GM23338 (cell line): ENCODE results near the gene CYP46A1. TPM values are rescaled to one million over a fixed set of nuclear protein-coding genes. Genes with fewer than 3 reads are reported as not detected.
"Not testable (repeated sequence)": the region's sequence is repeated elsewhere in the genome, so short reads cannot be mapped to it uniquely, and the experiment has no call there.

Source experiments
- ATAC-seq: fragments of 200-7000 bp; cut with Tn5 transposase; 3 replicates; pipeline ENCODE4 v1.9.1; 2020
- DNase-seq: peaks from one replicate; pipeline ENCODE4 v3.0.0-alpha.2; 2015; ENCODE audit warnings: low spot score
- H2AFZ ChIP-seq: fragments of 200-600 bp; sonication (generic); 2 replicates; pipeline ENCODE4 v1.8.0; 2016; ENCODE audit warnings: antibody characterized with exemption, mild to moderate bottlenecking, moderate library complexity
- H3F3A ChIP-seq: fragments of 200-600 bp; sonication (generic); replicated peaks from 2 replicates; pipeline ENCODE4 v1.8.0; 2017; ENCODE audit warnings: antibody characterized with exemption, mixed run types, low read depth
- H3K27ac ChIP-seq: fragments of 200-600 bp; sonication (generic); 2 replicates; pipeline ENCODE4 v1.6.1; 2016; ENCODE audit warnings: low read depth
- H3K27me3 ChIP-seq: fragments of 200-600 bp; sonication (generic); 2 replicates; pipeline ENCODE4 v1.8.0; 2016; ENCODE audit warnings: mild to moderate bottlenecking, mixed run types, moderate library complexity; ENCODE audit not compliant: insufficient read depth
- H3K36me3 ChIP-seq: fragments of 200-600 bp; sonication (generic); 2 replicates; pipeline ENCODE4 v1.8.0; 2016; ENCODE audit warnings: mild to moderate bottlenecking; ENCODE audit not compliant: insufficient read depth
- H3K4me1 ChIP-seq: fragments of 200-600 bp; sonication (generic); 2 replicates; pipeline ENCODE4 v1.8.0; 2016; ENCODE audit warnings: mild to moderate bottlenecking, moderate library complexity; ENCODE audit not compliant: insufficient read depth
- H3K4me2 ChIP-seq: fragments of 200-600 bp; sonication (generic); 2 replicates; pipeline ENCODE4 v1.7.1; 2017; ENCODE audit warnings: mixed run types
- H3K4me3 ChIP-seq: fragments of 200-600 bp; sonication (generic); 2 replicates; pipeline ENCODE4 v1.6.1; 2016; ENCODE audit warnings: mixed run types
- H3K79me2 ChIP-seq: fragments of 200-600 bp; sonication (generic); replicated peaks from 2 replicates; pipeline ENCODE4 v1.8.0; 2017; ENCODE audit warnings: mild to moderate bottlenecking; ENCODE audit not compliant: insufficient read depth
- H3K9me2 ChIP-seq: fragments of 200-600 bp; sonication (generic); 2 replicates; pipeline ENCODE4 v1.8.0; 2017; ENCODE audit not compliant: insufficient read depth
- H4K20me1 ChIP-seq: fragments of 200-600 bp; sonication (generic); replicated peaks from 2 replicates; pipeline ENCODE4 v1.8.0; 2017; ENCODE audit warnings: mild to moderate bottlenecking; ENCODE audit not compliant: insufficient read depth
- H3K27ac Mint-ChIP-seq: 2 replicates; pipeline ENCODE4 v1.8.0; 2020; ENCODE audit warnings: inconsistent platforms, mild to moderate bottlenecking, moderate library complexity, mixed read lengths
- H3K27me3 Mint-ChIP-seq: 3 replicates; pipeline ENCODE4 v1.8.0; 2022; ENCODE audit warnings: low read depth, mild to moderate bottlenecking, moderate library complexity, mixed read lengths, inconsistent platforms; ENCODE audit not compliant: insufficient read depth, poor library complexity
- H3K36me3 Mint-ChIP-seq: 3 replicates; pipeline ENCODE4 v1.8.0; 2021; ENCODE audit warnings: low read depth, mild to moderate bottlenecking, inconsistent platforms, moderate library complexity, mixed read lengths
- H3K4me1 Mint-ChIP-seq: 3 replicates; pipeline ENCODE4 v1.8.0; 2020; ENCODE audit warnings: mild to moderate bottlenecking, inconsistent platforms, mixed read lengths
- H3K4me3 Mint-ChIP-seq: 3 replicates; pipeline ENCODE4 v1.8.0; 2021; ENCODE audit warnings: moderate library complexity, mild to moderate bottlenecking, inconsistent platforms, mixed read lengths
- H3K9me3 Mint-ChIP-seq: 3 replicates; pipeline ENCODE4 v1.8.0; 2020; ENCODE audit warnings: moderate library complexity, mild to moderate bottlenecking, inconsistent platforms, mixed read lengths
- ZNF331 ChIP-seq: fragments of 250-450 bp; sonication (Bioruptor Pico); IDR thresholded peaks from 2 replicates; pipeline ENCODE4 v1.5.0; 2020; ENCODE audit warnings: low read depth, mild to moderate bottlenecking, moderate library complexity
- ZNF462 ChIP-seq: fragments of 250-450 bp; sonication (Bioruptor Pico); IDR thresholded peaks from 2 replicates; pipeline ENCODE4 v1.5.0; 2020; ENCODE audit warnings: mild to moderate bottlenecking, moderate library complexity
- polyA plus RNA-seq: library from polyadenylated mRNA; unstranded; fragments of >200 nt; fragmentation: Nextera tagmentation; extraction: Ambion mirVana; gene quantifications from 2 replicates; pipeline ENCODE4 v1.2.1, GENCODE V29; 2016
- total RNA-seq: library from RNA; depleted of rRNA; stranded (reverse); fragments of >200 nt; shearing (Covaris generic); gene quantifications from 2 replicates; pipeline ENCODE4 v1.2.3, GENCODE V29; 2014
- TF ChIP-seq, protein P1 (sequence below): IDR thresholded peaks from 2 replicates; pipeline ENCODE4 v1.6.1; 2016; ENCODE audit warnings: antibody characterized with exemption

Gene CYP46A1
- total and polyA plus RNA-seq, 2 experiments from 2014 or later = 0.59 to 0.66 TPM

DNA sequence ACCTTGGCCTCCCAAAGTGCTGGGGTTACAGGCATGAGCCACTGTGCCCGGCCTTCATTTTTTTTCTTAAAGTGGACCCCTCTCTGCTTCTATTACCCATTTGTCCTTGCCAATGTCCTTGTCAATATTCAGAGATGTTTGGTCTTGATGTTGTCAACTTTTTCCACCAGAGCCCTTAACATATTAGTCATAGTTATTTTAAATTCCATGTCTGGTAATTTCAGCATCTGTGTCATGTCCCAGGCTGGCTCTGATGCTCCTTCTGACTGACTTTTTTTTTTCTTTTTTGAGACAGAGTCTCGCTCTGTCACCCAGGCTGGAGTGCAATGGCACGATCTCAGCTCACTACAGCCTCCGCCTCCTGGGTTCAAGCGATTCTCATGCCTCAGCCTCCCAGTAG, 41.3 kb upstream of the CYP46A1 start:
- H3K4me1 ChIP-seq, H3K27ac ChIP-seq, ATAC-seq, H3K36me3 ChIP-seq, H3K4me1 Mint-ChIP-seq, H2AFZ ChIP-seq, H3K27ac Mint-ChIP-seq, H3K4me3 Mint-ChIP-seq, H3K9me2 ChIP-seq, H3K4me2 ChIP-seq, H3K36me3 Mint-ChIP-seq, H3F3A ChIP-seq, H3K79me2 ChIP-seq, DNase-seq, H3K4me3 ChIP-seq, H3K9me3 Mint-ChIP-seq, H4K20me1 ChIP-seq: not testable (repeated sequence)
- H3K27me3 Mint-ChIP-seq = peaks cover 24% of the 10 kb centered on the region
- peaks cover 29% of the 10 kb centered on the region for H3K27me3 ChIP-seq

DNA sequence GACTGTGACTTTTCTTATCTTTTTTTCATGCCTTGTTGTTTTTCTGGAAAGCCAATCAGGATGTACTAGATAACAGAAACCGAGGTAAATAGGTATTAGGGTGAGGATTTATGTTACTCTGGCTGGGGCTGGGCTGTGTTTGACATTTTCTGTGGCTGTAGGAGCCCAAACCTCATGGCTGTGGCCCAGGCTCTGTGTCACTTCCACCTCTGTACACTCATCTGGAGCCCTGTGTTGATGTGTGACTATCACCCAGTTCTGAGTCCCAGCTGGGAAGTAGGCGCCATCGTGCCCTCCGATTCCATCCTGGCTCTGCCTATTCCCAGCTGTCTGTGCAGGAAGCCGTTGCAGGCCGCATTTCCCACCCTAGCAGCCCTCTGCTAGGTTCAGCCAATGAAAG, 40.8 kb upstream of the CYP46A1 start:
- Histone ChIP-seq H4K20me1 (no peaks in the 10 kb centered on the region), H3K9me2 (no peaks in the 10 kb centered on the region), H3K79me2 (no peaks in the 10 kb centered on the region), H3K36me3 (no peaks in the 10 kb centered on the region), H3K27ac (no peak overlapping the region), H3K4me2 (no peak overlapping the region), H2AFZ (no peak overlapping the region), H3F3A (0 out of 2 replicates have a peak, but pooled peaks cover 3% of the 10 kb centered on the region), H3K27me3 (peaks cover 29% of the 10 kb centered on the region), H3K4me1 (peaks cover 3% of the 10 kb centered on the region; the same call in 1 of the 2 replicates), H3K4me3 (no peak overlapping the region)
- Mint-ChIP-seq H3K36me3 (no peaks in the 10 kb centered on the region), H3K4me3 (no peak overlapping the region), H3K27me3 (peaks cover 24% of the 10 kb centered on the region), H3K27ac (no peak overlapping the region), H3K4me1 (peaks cover 8% of the 10 kb centered on the region), H3K9me3 (no peaks in the 10 kb centered on the region)
- TF ChIP-seq, protein P1, sequence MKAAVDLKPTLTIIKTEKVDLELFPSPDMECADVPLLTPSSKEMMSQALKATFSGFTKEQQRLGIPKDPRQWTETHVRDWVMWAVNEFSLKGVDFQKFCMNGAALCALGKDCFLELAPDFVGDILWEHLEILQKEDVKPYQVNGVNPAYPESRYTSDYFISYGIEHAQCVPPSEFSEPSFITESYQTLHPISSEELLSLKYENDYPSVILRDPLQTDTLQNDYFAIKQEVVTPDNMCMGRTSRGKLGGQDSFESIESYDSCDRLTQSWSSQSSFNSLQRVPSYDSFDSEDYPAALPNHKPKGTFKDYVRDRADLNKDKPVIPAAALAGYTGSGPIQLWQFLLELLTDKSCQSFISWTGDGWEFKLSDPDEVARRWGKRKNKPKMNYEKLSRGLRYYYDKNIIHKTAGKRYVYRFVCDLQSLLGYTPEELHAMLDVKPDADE = no peak
- TF ChIP-seq ZNF462 = no peak
- no peak for TF ChIP-seq ZNF331
- no peak for ATAC-seq
- DNase-seq = no peak
